SK-N-SH treated with all-trans-retinoic acid at 6 μM for 48 hours (cell line): ENCODE measurements around the gene SERGEF.

Experiments used
- ARNTL ChIP-seq: fragments of 450-650 bp; formaldehyde crosslinking; IDR thresholded peaks from 2 replicates; pipeline ENCODE4 v1.5.0; 2020; ENCODE audit warnings: low read depth, mild to moderate bottlenecking, moderate library complexity, borderline replicate concordance
- BACH2 ChIP-seq: fragments of 250-450 bp; sonication (Bioruptor Pico); IDR thresholded peaks from 2 replicates; pipeline ENCODE4 v1.9.0; 2021; ENCODE audit warnings: mild to moderate bottlenecking, borderline replicate concordance
- CREB5 ChIP-seq: fragments of 250-450 bp; sonication (Bioruptor Pico); IDR thresholded peaks from 2 replicates; pipeline ENCODE4 v1.5.1; 2020; ENCODE audit warnings: low read depth, mild to moderate bottlenecking, moderate library complexity
- CSRNP3 ChIP-seq: fragments of 250-450 bp; sonication (Bioruptor Pico); IDR thresholded peaks from 2 replicates; pipeline ENCODE4 v1.5.1; 2021; ENCODE audit warnings: mild to moderate bottlenecking, moderate library complexity
- ESRRG ChIP-seq: fragments of 250-450 bp; sonication (Bioruptor Pico); IDR thresholded peaks from 2 replicates; pipeline ENCODE4 v1.6.1; 2021; ENCODE audit warnings: mild to moderate bottlenecking
- ISL1 ChIP-seq: fragments of 250-450 bp; sonication (Bioruptor Pico); IDR thresholded peaks from 2 replicates; pipeline ENCODE4 v2.1.2; 2022; ENCODE audit warnings: mild to moderate bottlenecking, moderate library complexity
- PATZ1 ChIP-seq: fragments of 250-450 bp; sonication (Bioruptor Pico); IDR thresholded peaks from 2 replicates; pipeline ENCODE4 v1.8.0; 2020; ENCODE audit warnings: mild to moderate bottlenecking, moderate library complexity, borderline replicate concordance
- POU6F1 ChIP-seq: fragments of 250-450 bp; sonication (Bioruptor Pico); IDR thresholded peaks from 2 replicates; pipeline ENCODE4 v1.8.0; 2021; ENCODE audit warnings: low read depth, mild to moderate bottlenecking, moderate library complexity, borderline replicate concordance
- SNAI2 ChIP-seq: fragments of 250-450 bp; sonication (Bioruptor Pico); IDR thresholded peaks from 2 replicates; pipeline ENCODE4 v1.5.0; 2020; ENCODE audit warnings: mild to moderate bottlenecking, moderate library complexity
- ZFP30 ChIP-seq: fragments of 450-650 bp; formaldehyde crosslinking; IDR thresholded peaks from 2 replicates; pipeline ENCODE4 v1.5.0; 2022; ENCODE audit warnings: mild to moderate bottlenecking, moderate library complexity
- ZNF565 ChIP-seq: fragments of 450-650 bp; formaldehyde crosslinking; conservative IDR thresholded peaks from 2 replicates; pipeline ENCODE4 v1.5.0; 2020; ENCODE audit warnings: low read depth, mild to moderate bottlenecking, moderate library complexity
- ZNF70 ChIP-seq: fragments of 450-650 bp; formaldehyde crosslinking; IDR thresholded peaks from 2 replicates; pipeline ENCODE4 v1.5.0; 2020; ENCODE audit warnings: mild to moderate bottlenecking, moderate library complexity

- TF ChIP-seq PATZ1 (CRISPR knock-in tag) (no peak), ZFP30 (CRISPR knock-in tag) (no peak), CSRNP3 (CRISPR knock-in tag) (no peak), BACH2 (CRISPR knock-in tag) (no peak), ESRRG (CRISPR knock-in tag) (no peak), ARNTL (CRISPR knock-in tag) (no peak), CREB5 (CRISPR knock-in tag) (no peak), ZNF70 (CRISPR knock-in tag) (no peak), SNAI2 (no peak), ZNF565 (CRISPR knock-in tag) (no peak), POU6F1 (CRISPR knock-in tag) (no peak), ISL1 (peak; percentile 38)
Observed at GRCh38 chr11:17845431-17845881, 167.4 kb downstream of the SERGEF start.
